Caki2 (cell line): ENCODE data around the gene IL22. TPM values are rescaled to one million over a fixed set of nuclear protein-coding genes. Genes with fewer than 3 reads are reported as not detected.

Source experiments
- DNase-seq: peaks from one replicate; pipeline ENCODE4 v3.0.0-alpha.2; 2015; ENCODE audit warnings: low read depth
- in situ Hi-C: cut with HindIII; loops from 2 replicates; pipeline ENCODE4 v1.10.0; 2016; ENCODE audit warnings: low sequenced_read_pairs, low pct_unique_long_range_greater_than_20kb, mixed read lengths
- total RNA-seq: library from RNA; depleted of rRNA; stranded (reverse); fragments of >200 nt; shearing (Covaris generic); gene quantifications from 2 replicates; pipeline ENCODE4 v1.2.3, GENCODE V29; 2014; ENCODE audit warnings: low replicate concordance; rRNA removed

The IL22 gene
- total RNA-seq, 1 experiment from 2014 or later, result not detected

DNA sequence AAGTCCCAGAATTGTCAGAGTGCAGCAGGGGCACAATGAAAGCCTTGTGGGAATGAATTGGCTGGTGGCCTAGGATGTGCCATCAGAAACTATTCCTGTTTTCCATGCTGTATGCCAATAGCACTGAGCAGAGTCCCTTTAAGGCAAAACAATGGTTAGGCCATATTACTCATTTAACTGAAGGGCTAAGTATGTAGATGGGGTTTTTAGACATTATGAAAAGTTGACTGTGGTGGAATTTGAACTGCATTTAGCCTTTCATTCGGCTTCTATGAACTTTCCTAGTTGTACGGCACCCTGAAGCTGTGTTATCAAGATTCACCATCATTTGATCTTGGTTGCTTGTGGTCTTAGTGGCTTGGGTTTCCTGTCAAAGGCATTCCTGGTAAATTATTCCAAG, 52.5 kb downstream of the IL22 start:
- in situ Hi-C loops, result no loop called here
- DNase-seq, result no peak

DNA sequence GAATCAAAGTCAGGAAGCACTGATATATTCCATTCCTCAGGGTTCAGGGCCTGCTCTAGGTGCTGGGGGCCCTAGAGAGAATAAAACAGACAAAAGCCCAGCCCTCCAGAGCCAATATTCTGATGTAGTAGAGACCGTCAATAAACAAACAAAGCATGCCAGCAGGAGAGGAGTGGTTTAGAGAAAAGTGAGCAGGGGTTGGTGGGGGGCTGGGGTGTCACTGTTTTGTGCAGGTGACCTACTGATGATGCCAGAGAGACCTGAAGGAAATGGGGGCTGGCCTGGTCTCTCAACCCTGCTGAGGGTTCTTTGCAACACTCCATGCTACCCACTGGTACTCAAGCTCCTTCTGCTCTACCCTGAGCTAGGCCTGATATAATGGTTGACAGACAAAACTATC, 54.3 kb downstream of the IL22 start:
- in situ Hi-C loops, result no loop called here
- no peak for DNase-seq

DNA sequence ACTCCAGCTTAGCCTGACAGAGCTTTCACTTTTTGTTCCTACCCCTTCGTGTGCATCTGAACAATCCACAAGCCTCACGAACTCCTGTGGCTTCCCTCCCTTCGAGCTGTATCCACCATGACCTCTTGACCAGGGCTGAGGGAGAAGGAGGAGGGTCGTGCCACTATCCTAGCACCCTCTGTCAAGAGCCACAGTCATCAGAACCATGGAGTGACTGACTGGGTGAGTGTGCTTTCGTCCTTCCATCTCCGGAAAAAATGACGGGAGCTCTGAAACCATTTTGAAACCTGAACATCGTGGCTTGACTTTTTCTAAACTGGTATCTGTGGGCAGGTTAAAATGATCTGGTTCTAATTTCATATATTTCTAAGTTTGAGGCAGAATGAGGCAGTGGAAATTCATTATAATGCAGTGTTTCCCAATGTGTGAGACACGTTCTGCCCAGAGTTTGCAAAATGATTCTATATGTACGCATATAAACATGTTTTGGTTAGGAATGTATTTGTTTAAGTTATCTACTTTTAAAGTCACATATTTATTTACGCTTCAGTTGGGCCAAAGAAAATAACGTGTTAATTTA, 54.8 kb downstream of the IL22 start:
- no peak for DNase-seq
- in situ Hi-C loops, result no loop called here

Other genes starting within 250 kb of the IL22 start
- not detected in 2 replicates for gene IFNG, start 93.9 kb downstream of the IL22 start, total RNA-seq
- not detected in 2 replicates for gene IL26, start 27.8 kb downstream of the IL22 start, total RNA-seq
- 13.8 and 18.6 TPM in 2 replicates for gene MDM1, start 78.8 kb upstream of the IL22 start, total RNA-seq